WTC11 (cell line): ENCODE data around the gene TSPAN7. TPM values are rescaled to one million over a fixed set of nuclear protein-coding genes. Genes with fewer than 3 reads are reported as not detected.
A peak's percentile ranks its signal among the peaks of the same experiment; 100 is the strongest.

Experiments
- ATAC-seq: fragments of 200-7000 bp; cut with Tn5 transposase; 2 replicates; pipeline ENCODE4 v1.10.0; 2021; ENCODE audit warnings: mild to moderate bottlenecking, moderate library complexity
- CTCF ChIA-PET: fragments of 300-600 bp; sonication (Branson Sonifier 250); formaldehyde crosslinking; loops from one replicate; lab custom pipeline; 2021; ENCODE audit warnings: antibody characterized with exemption; lab: Charles Lee
- POLR2A ChIA-PET: fragments of 350-600 bp; sonication (Branson Sonifier 250); formaldehyde crosslinking; loops from one replicate; lab custom pipeline; 2021; ENCODE audit warnings: antibody characterized with exemption; lab: Charles Lee
- DNase-seq: peaks from one replicate; pipeline ENCODE4 v3.0.0; 2021; ENCODE audit warnings: low spot score
- H3K27ac Mint-ChIP-seq: 2 replicates; pipeline ENCODE4 v1.8.0; 2021; ENCODE audit warnings: mixed read lengths
- H3K27me3 Mint-ChIP-seq: 2 replicates; pipeline ENCODE4 v1.8.0; 2021; ENCODE audit warnings: low read depth, mild to moderate bottlenecking, moderate library complexity, mixed read lengths
- H3K36me3 Mint-ChIP-seq: 2 replicates; pipeline ENCODE4 v1.8.0; 2021; ENCODE audit warnings: mixed read lengths
- H3K4me1 Mint-ChIP-seq: 2 replicates; pipeline ENCODE4 v1.8.0; 2022; ENCODE audit warnings: mixed read lengths
- H3K4me3 Mint-ChIP-seq: 2 replicates; pipeline ENCODE4 v1.8.0; 2021; ENCODE audit warnings: mild to moderate bottlenecking, moderate library complexity, mixed read lengths
- H3K9me3 Mint-ChIP-seq: 2 replicates; pipeline ENCODE4 v1.8.0; 2021; ENCODE audit warnings: mixed read lengths
- ARID4B ChIP-seq: sonication (generic); formaldehyde crosslinking; IDR thresholded peaks from 2 replicates; pipeline ENCODE4 v1.8.0; 2023; ENCODE audit warnings: missing genetic modification reagents, mild to moderate bottlenecking, borderline replicate concordance
- ATF3 ChIP-seq: sonication (generic); formaldehyde crosslinking; conservative IDR thresholded peaks from 2 replicates; pipeline ENCODE4 v1.8.1; 2022; ENCODE audit warnings: mild to moderate bottlenecking, missing genetic modification reagents
- FOXK1 ChIP-seq: sonication (generic); formaldehyde crosslinking; IDR thresholded peaks from 2 replicates; pipeline ENCODE4 v1.8.0; 2022; ENCODE audit warnings: mild to moderate bottlenecking, moderate library complexity, missing genetic modification reagents
- FOXP4 ChIP-seq: sonication (generic); formaldehyde crosslinking; IDR thresholded peaks from 2 replicates; pipeline ENCODE4 v1.8.0; 2022; ENCODE audit warnings: mild to moderate bottlenecking, missing genetic modification reagents
- GABPB1 ChIP-seq: sonication (generic); formaldehyde crosslinking; IDR thresholded peaks from 2 replicates; pipeline ENCODE4 v1.8.1; 2023; ENCODE audit warnings: mild to moderate bottlenecking, missing genetic modification reagents
- GRHL2 ChIP-seq: fragments of 250-450 bp; sonication (Bioruptor Pico); IDR thresholded peaks from 2 replicates; pipeline ENCODE4 v1.8.0; 2022; ENCODE audit warnings: mild to moderate bottlenecking, moderate library complexity; ENCODE audit not compliant: insufficient replicate concordance, severe bottlenecking
- JUN ChIP-seq: sonication (generic); formaldehyde crosslinking; IDR thresholded peaks from 2 replicates; pipeline ENCODE4 v1.8.0; 2023; ENCODE audit warnings: mild to moderate bottlenecking, missing genetic modification reagents
- NFYB ChIP-seq: sonication (generic); formaldehyde crosslinking; conservative IDR thresholded peaks from 2 replicates; pipeline ENCODE4 v1.8.0; 2022; ENCODE audit warnings: low read depth, missing genetic modification reagents
- NR2C2 ChIP-seq: sonication (generic); formaldehyde crosslinking; IDR thresholded peaks from 2 replicates; pipeline ENCODE4 v1.8.0; 2022; ENCODE audit warnings: mild to moderate bottlenecking, missing genetic modification reagents
- OVOL2 ChIP-seq: fragments of 250-450 bp; sonication (Bioruptor Pico); IDR thresholded peaks from 2 replicates; pipeline ENCODE4 v1.9.0; 2021; ENCODE audit warnings: mild to moderate bottlenecking, borderline replicate concordance
- PRRX2 ChIP-seq: fragments of 250-450 bp; sonication (Bioruptor Pico); IDR thresholded peaks from 2 replicates; pipeline ENCODE4 v1.8.0; 2021; ENCODE audit warnings: mild to moderate bottlenecking
- RELA ChIP-seq: sonication (generic); formaldehyde crosslinking; IDR thresholded peaks from 2 replicates; pipeline ENCODE4 v1.8.1; 2022; ENCODE audit warnings: missing genetic modification reagents, mild to moderate bottlenecking, borderline replicate concordance
- RORB ChIP-seq: fragments of 250-450 bp; sonication (Bioruptor Pico); IDR thresholded peaks from 2 replicates; pipeline ENCODE4 v1.9.0; 2021; ENCODE audit warnings: mild to moderate bottlenecking
- SOX15 ChIP-seq: fragments of 250-450 bp; sonication (Bioruptor Pico); IDR thresholded peaks from 2 replicates; pipeline ENCODE4 v1.9.0; 2021; ENCODE audit warnings: mild to moderate bottlenecking
- STAT6 ChIP-seq: sonication (generic); formaldehyde crosslinking; conservative IDR thresholded peaks from 2 replicates; pipeline ENCODE4 v1.8.1; 2023; ENCODE audit warnings: mild to moderate bottlenecking, low read depth, missing genetic modification reagents, moderate library complexity
- TEAD4 ChIP-seq: sonication (generic); formaldehyde crosslinking; IDR thresholded peaks from 2 replicates; pipeline ENCODE4 v1.8.0; 2022; ENCODE audit warnings: mild to moderate bottlenecking, missing genetic modification reagents
- TP53 ChIP-seq: sonication (generic); formaldehyde crosslinking; IDR thresholded peaks from 2 replicates; pipeline ENCODE4 v1.8.1; 2023; ENCODE audit warnings: mild to moderate bottlenecking, missing genetic modification reagents
- USF1 ChIP-seq: sonication (generic); formaldehyde crosslinking; IDR thresholded peaks from 2 replicates; pipeline ENCODE4 v1.8.0; 2022; ENCODE audit warnings: mild to moderate bottlenecking, missing genetic modification reagents
- ZNF121 ChIP-seq: sonication (generic); formaldehyde crosslinking; IDR thresholded peaks from 2 replicates; pipeline ENCODE4 v1.8.0; 2023; ENCODE audit warnings: missing genetic modification reagents
- ZSCAN18 ChIP-seq: fragments of 250-450 bp; sonication (Bioruptor Pico); IDR thresholded peaks from 2 replicates; pipeline ENCODE4 v2.1.2; 2022; ENCODE audit warnings: mild to moderate bottlenecking, moderate library complexity
- total RNA-seq: library from RNA; stranded (reverse); gene quantifications from 3 replicates; pipeline ENCODE4 v1.2.3, GENCODE V29; 2021
- TF ChIP-seq, protein P1 (sequence below): fragments of 200-600 bp; IDR thresholded peaks from 2 replicates; pipeline ENCODE4 v1.8.0; 2022; ENCODE audit warnings: antibody characterized with exemption
- TF ChIP-seq, protein P2 (sequence below): sonication (generic); formaldehyde crosslinking; IDR thresholded peaks from 2 replicates; pipeline ENCODE4 v1.8.0; 2022; ENCODE audit warnings: mild to moderate bottlenecking, missing genetic modification reagents
- TF ChIP-seq, protein P3 (sequence below): sonication (generic); formaldehyde crosslinking; IDR thresholded peaks from 2 replicates; pipeline ENCODE4 v1.8.1; 2022; ENCODE audit warnings: mild to moderate bottlenecking, moderate library complexity, missing genetic modification reagents

TSPAN7 gene
- total RNA-seq, 1 experiment from 2014 or later, result 10.8 TPM

GRCh38 chrX:38561951-38562719, 793 bp downstream of the TSPAN7 start (continued):
- TF ChIP-seq STAT6, result no peak
- TF ChIP-seq GABPB1 (CRISPR knock-in tag), result no peak
- TF ChIP-seq FOXP4 (CRISPR knock-in tag), result no peak
- no peak for TF ChIP-seq RELA (CRISPR knock-in tag)
- no peak for TF ChIP-seq TP53 (CRISPR knock-in tag)
- no peak for TF ChIP-seq USF1 (CRISPR knock-in tag)
- no peak for TF ChIP-seq NR2C2 (CRISPR knock-in tag)
- TF ChIP-seq GRHL2, result no peak
- TF ChIP-seq ZNF121 (CRISPR knock-in tag), result no peak
- TF ChIP-seq JUN, result no peak
- TF ChIP-seq, protein P1, sequence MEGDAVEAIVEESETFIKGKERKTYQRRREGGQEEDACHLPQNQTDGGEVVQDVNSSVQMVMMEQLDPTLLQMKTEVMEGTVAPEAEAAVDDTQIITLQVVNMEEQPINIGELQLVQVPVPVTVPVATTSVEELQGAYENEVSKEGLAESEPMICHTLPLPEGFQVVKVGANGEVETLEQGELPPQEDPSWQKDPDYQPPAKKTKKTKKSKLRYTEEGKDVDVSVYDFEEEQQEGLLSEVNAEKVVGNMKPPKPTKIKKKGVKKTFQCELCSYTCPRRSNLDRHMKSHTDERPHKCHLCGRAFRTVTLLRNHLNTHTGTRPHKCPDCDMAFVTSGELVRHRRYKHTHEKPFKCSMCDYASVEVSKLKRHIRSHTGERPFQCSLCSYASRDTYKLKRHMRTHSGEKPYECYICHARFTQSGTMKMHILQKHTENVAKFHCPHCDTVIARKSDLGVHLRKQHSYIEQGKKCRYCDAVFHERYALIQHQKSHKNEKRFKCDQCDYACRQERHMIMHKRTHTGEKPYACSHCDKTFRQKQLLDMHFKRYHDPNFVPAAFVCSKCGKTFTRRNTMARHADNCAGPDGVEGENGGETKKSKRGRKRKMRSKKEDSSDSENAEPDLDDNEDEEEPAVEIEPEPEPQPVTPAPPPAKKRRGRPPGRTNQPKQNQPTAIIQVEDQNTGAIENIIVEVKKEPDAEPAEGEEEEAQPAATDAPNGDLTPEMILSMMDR, result no peak
- TF ChIP-seq RORB, result no peak
- TF ChIP-seq FOXK1, result no peak
- TF ChIP-seq OVOL2, result no peak

DNA sequence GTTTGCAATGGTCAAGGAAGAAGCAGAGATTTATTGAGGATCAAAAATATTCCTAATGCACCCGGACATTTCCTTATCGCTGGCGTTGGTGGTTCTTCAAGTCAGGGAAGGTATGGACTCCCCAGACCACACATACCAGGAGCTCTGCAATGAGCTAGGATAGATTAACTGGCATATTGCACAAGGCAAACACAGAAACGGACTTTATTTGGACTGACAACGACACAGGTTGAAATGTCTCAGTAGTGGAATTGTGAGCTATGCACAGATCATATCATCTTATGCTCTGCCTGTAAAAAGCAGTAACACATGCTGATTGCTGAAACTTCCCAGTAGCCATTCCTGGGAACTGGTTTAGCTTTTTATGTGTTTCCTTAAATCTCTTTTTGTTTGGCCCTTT, 1.7 kb downstream of the TSPAN7 start:
- Mint-ChIP-seq H3K27ac (no peak overlapping the region), H3K4me1 (peaks cover 9% of the 10 kb centered on the region; the same call in 1 of the 2 replicates), H3K27me3 (peaks cover 21% of the 10 kb centered on the region), H3K4me3 (peak overlapping the region; percentile 87), H3K9me3 (no peaks in the 10 kb centered on the region), H3K36me3 (no peaks in the 10 kb centered on the region)
- ATAC-seq, result no peak
- no peak for DNase-seq
- CTCF ChIA-PET, result interaction anchor here (0.9 kb wide), 1 partner anchor 65 kb away, joined by 3 read pairs; no protein-coding TSS in a partner anchor
- POLR2A ChIA-PET, result no interaction called here
- TF ChIP-seq, protein P2, sequence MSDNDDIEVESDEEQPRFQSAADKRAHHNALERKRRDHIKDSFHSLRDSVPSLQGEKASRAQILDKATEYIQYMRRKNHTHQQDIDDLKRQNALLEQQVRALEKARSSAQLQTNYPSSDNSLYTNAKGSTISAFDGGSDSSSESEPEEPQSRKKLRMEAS, result no peak
- TF ChIP-seq ATF3 (no peak), ARID4B (CRISPR knock-in tag) (no peak), TEAD4 (CRISPR knock-in tag) (no peak), PRRX2 (no peak), NFYB (CRISPR knock-in tag) (no peak), SOX15 (no peak), ZSCAN18 (CRISPR knock-in tag) (no peak)
- TF ChIP-seq, protein P3, sequence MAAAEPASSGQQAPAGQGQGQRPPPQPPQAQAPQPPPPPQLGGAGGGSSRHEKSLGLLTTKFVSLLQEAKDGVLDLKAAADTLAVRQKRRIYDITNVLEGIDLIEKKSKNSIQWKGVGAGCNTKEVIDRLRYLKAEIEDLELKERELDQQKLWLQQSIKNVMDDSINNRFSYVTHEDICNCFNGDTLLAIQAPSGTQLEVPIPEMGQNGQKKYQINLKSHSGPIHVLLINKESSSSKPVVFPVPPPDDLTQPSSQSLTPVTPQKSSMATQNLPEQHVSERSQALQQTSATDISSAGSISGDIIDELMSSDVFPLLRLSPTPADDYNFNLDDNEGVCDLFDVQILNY (CRISPR knock-in tag), result no peak
